ENCODE data around the gene HLA-A. TPM values are rescaled to one million over a fixed set of nuclear protein-coding genes. Genes with fewer than 3 reads are reported as not detected.

The HLA-A gene
- total and polyA plus RNA-seq, 10 donors, result 1,154 to 1,886 (median 1,581) TPM

GRCh38 chr6:29954272-29954671 is 11.9 kb downstream of the HLA-A start:
- intact Hi-C loops (cut with DNase I; ENCODE audit: low total_unique reads), result no loop called here

DNA sequence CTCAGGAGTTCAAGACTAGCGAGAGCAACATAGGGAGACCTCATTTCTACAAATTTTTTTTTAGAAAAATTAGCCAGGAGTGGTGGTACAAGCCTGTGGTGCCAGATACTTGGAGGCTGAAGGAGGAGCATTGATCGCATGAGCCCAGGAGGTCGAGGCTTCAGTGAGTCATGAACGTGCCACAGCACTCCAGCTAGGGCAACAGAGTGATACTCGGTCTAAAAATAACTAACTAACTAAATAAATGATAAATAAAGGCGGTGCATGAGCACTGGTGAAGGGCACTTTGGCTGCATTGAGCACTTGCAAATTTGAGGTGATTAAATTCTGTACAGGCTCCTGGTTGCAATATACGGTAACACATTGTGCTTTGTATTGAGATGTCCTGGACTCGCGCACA is 13.5 kb downstream of the HLA-A start:
- 82 to 96% (median 84%) methylated on average over 9 of the region's 9 CpGs for WGBS, 5 donors
- intact Hi-C loops (cut with DNase I; ENCODE audit: low total_unique reads), result no loop called here
- H3K27me3 ChIP-seq (replicated peaks in 1 of 7), result no peaks in the 10 kb centered on the region
- no peaks in the 10 kb centered on the region for H3K9me3 ChIP-seq
- no peak for TF ChIP-seq POLR2A (IDR thresholded peaks at IDR 0.05)
- H3K27ac ChIP-seq, result no peak overlapping the region
- no peak for DNase-seq
- H3K4me3 ChIP-seq, result no peak overlapping the region
- no peaks in the 10 kb centered on the region for H3K36me3 ChIP-seq
- peaks cover 0 to 17% (median 12%) of the 10 kb centered on the region in 6 donors for H3K4me1 ChIP-seq

More at GRCh38 chr6:29954272-29954671, 11.9 kb downstream of the HLA-A start:
- H3K4me3 ChIP-seq, result no peak overlapping the region
- H3K36me3 ChIP-seq, result peaks cover 0 to 8% (median 0%) of the 10 kb centered on the region in 6 donors
- H3K9me3 ChIP-seq, result no peaks in the 10 kb centered on the region
- no peak for TF ChIP-seq POLR2AphosphoS5 (IDR thresholded peaks at IDR 0.05)
- no peak for TF ChIP-seq POLR2A (IDR thresholded peaks at IDR 0.05)
- TF ChIP-seq, protein P1, sequence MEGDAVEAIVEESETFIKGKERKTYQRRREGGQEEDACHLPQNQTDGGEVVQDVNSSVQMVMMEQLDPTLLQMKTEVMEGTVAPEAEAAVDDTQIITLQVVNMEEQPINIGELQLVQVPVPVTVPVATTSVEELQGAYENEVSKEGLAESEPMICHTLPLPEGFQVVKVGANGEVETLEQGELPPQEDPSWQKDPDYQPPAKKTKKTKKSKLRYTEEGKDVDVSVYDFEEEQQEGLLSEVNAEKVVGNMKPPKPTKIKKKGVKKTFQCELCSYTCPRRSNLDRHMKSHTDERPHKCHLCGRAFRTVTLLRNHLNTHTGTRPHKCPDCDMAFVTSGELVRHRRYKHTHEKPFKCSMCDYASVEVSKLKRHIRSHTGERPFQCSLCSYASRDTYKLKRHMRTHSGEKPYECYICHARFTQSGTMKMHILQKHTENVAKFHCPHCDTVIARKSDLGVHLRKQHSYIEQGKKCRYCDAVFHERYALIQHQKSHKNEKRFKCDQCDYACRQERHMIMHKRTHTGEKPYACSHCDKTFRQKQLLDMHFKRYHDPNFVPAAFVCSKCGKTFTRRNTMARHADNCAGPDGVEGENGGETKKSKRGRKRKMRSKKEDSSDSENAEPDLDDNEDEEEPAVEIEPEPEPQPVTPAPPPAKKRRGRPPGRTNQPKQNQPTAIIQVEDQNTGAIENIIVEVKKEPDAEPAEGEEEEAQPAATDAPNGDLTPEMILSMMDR (IDR thresholded peaks at IDR 0.05 in 8 of 11, conservative IDR thresholded peaks at IDR 0.05 in 3 of 11), result no peak
- no peak overlapping the region for H3K27ac ChIP-seq
- DNase-seq, result no peak
- H3K4me1 ChIP-seq, result peaks cover 0 to 10% (median 6%) of the 10 kb centered on the region in 6 donors
- H3K27me3 ChIP-seq (replicated peaks in 1 of 7), result no peaks in the 10 kb centered on the region
- 0 to 89% (median 9%) methylated on average over 1 of the region's 1 CpG for WGBS, 5 donors

DNA sequence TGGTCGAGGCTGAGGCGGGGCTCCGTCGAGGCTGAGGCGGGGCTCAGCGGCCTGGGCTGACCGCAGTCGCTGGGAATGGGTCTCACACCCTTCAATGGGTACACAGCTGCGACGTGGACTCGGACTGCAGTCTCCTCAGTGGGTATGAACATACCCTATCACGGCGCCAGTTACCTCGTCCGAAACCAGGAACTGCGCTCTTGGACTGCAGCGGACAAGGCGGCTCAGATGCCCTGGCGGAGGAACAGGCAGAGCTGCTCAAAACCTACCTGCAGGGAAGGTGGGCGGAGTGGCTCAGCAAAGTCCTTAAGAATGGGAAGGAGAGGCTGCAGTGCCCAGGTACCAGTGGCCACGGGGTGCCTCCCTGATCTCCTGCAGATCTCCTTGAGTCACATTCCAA is 14.2 kb downstream of the HLA-A start:
- Histone ChIP-seq H3K4me3 (no peak overlapping the region), H3K4me1 (peaks cover 0 to 17% (median 12%) of the 10 kb centered on the region in 6 donors), H3K9me3 (no peaks in the 10 kb centered on the region), H3K36me3 (no peaks in the 10 kb centered on the region), H3K27me3 (replicated peaks in 1 of 7) (no peaks in the 10 kb centered on the region), H3K27ac (no peak overlapping the region)
- 86 to 91% (median 91%) methylated on average over 14 to 21 of the region's 21 CpGs for WGBS, 5 donors
- peak in 2 of 3 donors; percentile 16 to 21 for TF ChIP-seq POLR2AphosphoS5 (IDR thresholded peaks at IDR 0.05)
- TF ChIP-seq, protein P1 (IDR thresholded peaks at IDR 0.05 in 8 of 11, conservative IDR thresholded peaks at IDR 0.05 in 3 of 11), result no peak
- DNase-seq, result no peak
- intact Hi-C loops (cut with DNase I; ENCODE audit: low total_unique reads), result no loop called here

GRCh38 chr6:29958046-29958445 is 15.7 kb downstream of the HLA-A start:
- TF ChIP-seq, protein P1 (IDR thresholded peaks at IDR 0.05 in 8 of 11, conservative IDR thresholded peaks at IDR 0.05 in 3 of 11), result no peak
- TF ChIP-seq POLR2AphosphoS5 (IDR thresholded peaks at IDR 0.05) (no peak), POLR2A (IDR thresholded peaks at IDR 0.05) (no peak)
- Histone ChIP-seq H3K4me3 (no peak overlapping the region), H3K27ac (no peak overlapping the region), H3K9me3 (no peaks in the 10 kb centered on the region), H3K36me3 (no peaks in the 10 kb centered on the region), H3K4me1 (peaks cover 0 to 17% (median 12%) of the 10 kb centered on the region in 6 donors), H3K27me3 (replicated peaks in 1 of 7) (no peaks in the 10 kb centered on the region)
- intact Hi-C loops (cut with DNase I; ENCODE audit: low total_unique reads), result no loop called here
- 69 to 96% (median 74%) methylated on average over 1 of the region's 1 CpG for WGBS, 5 donors
- DNase-seq, result no peak

DNA sequence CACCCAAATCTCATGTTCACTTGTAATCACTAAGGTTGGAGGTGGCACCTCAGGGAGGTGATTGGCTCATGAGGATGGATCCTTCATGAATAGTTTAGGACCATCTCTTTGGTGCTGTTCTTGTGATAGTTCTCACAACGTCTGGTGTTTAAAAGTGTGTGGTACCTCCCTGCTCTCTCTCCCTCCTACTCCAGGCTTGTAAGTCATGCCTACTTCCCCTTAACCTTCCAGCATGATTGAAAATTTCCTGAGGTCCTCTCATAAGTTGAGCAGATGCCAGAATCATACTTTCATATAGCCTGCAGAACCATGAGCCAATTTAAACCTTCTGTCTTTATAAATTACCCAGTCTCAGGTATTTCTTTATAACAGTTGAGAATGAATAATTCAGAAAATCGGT is 16.6 kb downstream of the HLA-A start:
- H3K4me1 ChIP-seq, result peaks cover 0 to 19% (median 13%) of the 10 kb centered on the region in 6 donors
- H3K27ac ChIP-seq, result no peak overlapping the region
- no peaks in the 10 kb centered on the region for H3K27me3 ChIP-seq (replicated peaks in 1 of 7)
- 29 to 55% (median 42%) methylated on average over 2 of the region's 2 CpGs for WGBS, 5 donors
- DNase-seq, result no peak
- no peaks in the 10 kb centered on the region for H3K9me3 ChIP-seq
- no peak overlapping the region for H3K4me3 ChIP-seq
- H3K36me3 ChIP-seq, result no peaks in the 10 kb centered on the region
- intact Hi-C loops (cut with DNase I; ENCODE audit: low total_unique reads), result no loop called here
- TF ChIP-seq, protein P1 (IDR thresholded peaks at IDR 0.05 in 8 of 11, conservative IDR thresholded peaks at IDR 0.05 in 3 of 11), result no peak
- TF ChIP-seq POLR2A (IDR thresholded peaks at IDR 0.05) (no peak), POLR2AphosphoS5 (IDR thresholded peaks at IDR 0.05) (no peak)
